Measurements from ENCODE around the gene CHST4. TPM values are rescaled to one million over a fixed set of nuclear protein-coding genes. Genes with fewer than 3 reads are reported as not detected.

Gene CHST4
- total RNA-seq, 2 experiments from 2014 or later: 0.29 to 4.5 TPM

DNA sequence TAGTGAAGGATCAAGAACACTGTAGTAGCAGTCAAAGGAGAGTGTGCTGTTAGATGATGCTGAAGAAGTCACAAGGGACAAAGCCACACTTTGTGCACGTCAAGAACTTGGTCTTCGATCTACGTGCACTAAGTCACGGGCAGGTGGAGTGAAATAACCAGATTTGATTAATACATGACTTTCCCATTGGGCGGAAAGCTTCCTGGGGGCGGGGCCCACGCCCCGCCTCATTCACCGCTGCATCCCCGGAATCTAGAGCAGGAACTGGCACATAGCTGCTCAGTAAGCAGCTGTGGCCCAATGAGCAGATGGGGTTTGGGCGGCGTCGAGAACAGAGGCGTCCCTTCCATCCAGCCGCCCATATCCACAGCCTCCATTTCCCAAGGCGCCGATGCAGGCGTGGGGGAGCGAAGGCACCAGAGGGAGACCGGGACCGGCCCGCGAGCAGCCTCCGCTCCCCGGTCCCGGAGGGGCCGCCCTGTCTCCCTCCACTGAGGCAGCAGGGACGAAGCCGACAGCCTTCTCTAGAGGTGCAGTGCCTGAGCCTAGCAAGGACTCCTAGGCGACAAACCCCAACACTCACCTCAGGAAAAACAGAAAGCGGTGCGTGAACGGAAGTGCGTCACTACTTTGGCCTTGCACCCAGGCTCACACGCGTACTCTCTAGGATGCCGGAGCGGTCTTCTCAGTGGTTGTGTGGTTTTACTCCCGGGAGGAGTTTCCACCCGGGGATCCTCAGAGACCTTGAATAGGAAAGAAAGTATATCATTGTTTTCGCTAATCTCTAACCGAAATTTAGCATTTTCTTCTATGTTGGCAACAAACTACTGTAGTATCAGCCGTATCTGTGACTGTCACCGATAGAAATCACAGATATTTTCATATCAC lies 42.0 kb upstream of the CHST4 start:
- Histone ChIP-seq H3K36me3 (ENCODE audit: insufficient read depth, low read length) (no peaks in the 10 kb centered on the region), H3K79me2 (ENCODE audit: insufficient read depth, low read depth, low read length) (no peaks in the 10 kb centered on the region), H3K4me3 (ENCODE audit: low read depth, low read length, poor library complexity, severe bottlenecking) (peak overlapping the region; percentile 92), H2AFZ (ENCODE audit: low read length) (peak overlapping the region; percentile 96), H3K4me2 (ENCODE audit: low read length) (peak overlapping the region; percentile 68), H4K20me1 (ENCODE audit: insufficient read depth, low read length) (no peaks in the 10 kb centered on the region; the same call in 1 of the 2 replicates), H3K4me1 (ENCODE audit: insufficient read depth, low read length, poor library complexity, severe bottlenecking) (peaks cover 8% of the 10 kb centered on the region), H3K9me3 (ENCODE audit: low read length) (no peaks in the 10 kb centered on the region), H3K27ac (ENCODE audit: low read depth, low read length, poor library complexity, severe bottlenecking) (peak overlapping the region; percentile 74), H3K9me2 (ENCODE audit: insufficient read depth, low read length) (no peaks in the 10 kb centered on the region)
- ChIA-PET CTCF (ENCODE audit: unreplicated experiment) (interaction anchor here (0.6 kb wide), 1 partner anchor 16 kb away, joined by 3 read pairs; no protein-coding TSS in a partner anchor), POLR2A (interaction anchor here (0.9 to 1.0 kb wide), 3 partner anchors 20 to 22 kb away, joined by 3 read pairs; partner anchors contain the start of gene ZNF23)
- intact Hi-C loops (cut with micrococcal nuclease; ENCODE audit: unreplicated experiment): loop anchor here (1.0 kb wide), 1 partner anchor 22 kb away; the partner anchor contains the start of gene ZNF23
- BruUV-seq (replicated peaks): TSS peak; percentile 71
- peak; percentile 90 for DNase-seq (ENCODE audit: low spot score)
- TF ChIP-seq, protein P1, sequence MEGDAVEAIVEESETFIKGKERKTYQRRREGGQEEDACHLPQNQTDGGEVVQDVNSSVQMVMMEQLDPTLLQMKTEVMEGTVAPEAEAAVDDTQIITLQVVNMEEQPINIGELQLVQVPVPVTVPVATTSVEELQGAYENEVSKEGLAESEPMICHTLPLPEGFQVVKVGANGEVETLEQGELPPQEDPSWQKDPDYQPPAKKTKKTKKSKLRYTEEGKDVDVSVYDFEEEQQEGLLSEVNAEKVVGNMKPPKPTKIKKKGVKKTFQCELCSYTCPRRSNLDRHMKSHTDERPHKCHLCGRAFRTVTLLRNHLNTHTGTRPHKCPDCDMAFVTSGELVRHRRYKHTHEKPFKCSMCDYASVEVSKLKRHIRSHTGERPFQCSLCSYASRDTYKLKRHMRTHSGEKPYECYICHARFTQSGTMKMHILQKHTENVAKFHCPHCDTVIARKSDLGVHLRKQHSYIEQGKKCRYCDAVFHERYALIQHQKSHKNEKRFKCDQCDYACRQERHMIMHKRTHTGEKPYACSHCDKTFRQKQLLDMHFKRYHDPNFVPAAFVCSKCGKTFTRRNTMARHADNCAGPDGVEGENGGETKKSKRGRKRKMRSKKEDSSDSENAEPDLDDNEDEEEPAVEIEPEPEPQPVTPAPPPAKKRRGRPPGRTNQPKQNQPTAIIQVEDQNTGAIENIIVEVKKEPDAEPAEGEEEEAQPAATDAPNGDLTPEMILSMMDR (conservative IDR thresholded peaks at IDR 0.05; ENCODE audit: low read length): no peak
- no peak for TF ChIP-seq EZH2phosphoT487 (IDR thresholded peaks at IDR 0.05; ENCODE audit: borderline replicate concordance, low read depth, low read length)

DNA sequence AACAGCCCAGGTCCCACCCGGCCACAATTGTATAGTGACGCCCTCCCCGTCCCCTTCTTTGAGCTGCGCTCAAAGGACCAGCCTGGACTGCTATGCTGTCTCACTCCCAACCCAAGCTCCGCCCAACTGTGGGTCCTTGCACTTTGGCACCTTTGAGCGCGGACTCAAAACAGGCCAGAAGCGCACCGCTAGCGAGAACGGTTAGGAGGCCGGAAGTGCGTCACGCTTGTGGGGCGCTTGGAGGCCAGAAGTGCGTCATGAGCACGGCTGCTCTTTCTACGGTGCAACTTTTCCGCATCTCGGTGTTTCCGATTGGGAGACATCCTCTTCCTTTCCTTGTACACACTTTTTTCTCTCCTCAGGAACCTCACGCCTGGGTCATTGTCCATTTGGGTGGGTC lies 37.1 kb upstream of the CHST4 start, which contains the start of gene ZNF19:
ZNF19 (minus strand) TSS at position 203 of the 400 bp plus-strand sequence. CDS start 7,210 bp downstream, outside the sequence.
- ChIA-PET POLR2A (no interaction called here), CTCF (ENCODE audit: unreplicated experiment) (no interaction called here)
- H3K4me1 ChIP-seq (ENCODE audit: insufficient read depth, low read length, poor library complexity, severe bottlenecking): no peaks in the 10 kb centered on the region
- H3K27ac ChIP-seq (ENCODE audit: low read depth, low read length, poor library complexity, severe bottlenecking): no peak within 1 kb of the TSS
- no peak within 1 kb of the TSS for H3K4me3 ChIP-seq (ENCODE audit: low read depth, low read length, poor library complexity, severe bottlenecking)
- TF ChIP-seq EZH2phosphoT487 (IDR thresholded peaks at IDR 0.05; ENCODE audit: borderline replicate concordance, low read depth, low read length): no peak
- TF ChIP-seq, protein P1 (conservative IDR thresholded peaks at IDR 0.05; ENCODE audit: low read length): no peak
- no peak within 1 kb of the TSS for H3K4me2 ChIP-seq (ENCODE audit: low read length)
- no peaks in the 10 kb centered on the region for H3K9me2 ChIP-seq (ENCODE audit: insufficient read depth, low read length)
- no peak for DNase-seq (ENCODE audit: low spot score)
- no TSS peak for BruUV-seq (replicated peaks)
- no peak within 1 kb of the TSS for H2AFZ ChIP-seq (ENCODE audit: low read length)
- H3K79me2 ChIP-seq (ENCODE audit: insufficient read depth, low read depth, low read length): no peaks in the 10 kb centered on the region
- intact Hi-C loops (cut with micrococcal nuclease; ENCODE audit: unreplicated experiment): no loop called here
- no peaks in the 10 kb centered on the region for H3K9me3 ChIP-seq (ENCODE audit: low read length)
- no peaks in the 10 kb centered on the region for H4K20me1 ChIP-seq (ENCODE audit: insufficient read depth, low read length)
- no peaks in the 10 kb centered on the region for H3K36me3 ChIP-seq (ENCODE audit: insufficient read depth, low read length)

Measured in OCI-LY7 (cell line).